Measurements from ENCODE around the gene APEH. TPM values are rescaled to one million over a fixed set of nuclear protein-coding genes. Genes with fewer than 3 reads are reported as not detected.

Gene APEH
- total RNA-seq, 1 donor from 2014 or later = 53.3 TPM

DNA sequence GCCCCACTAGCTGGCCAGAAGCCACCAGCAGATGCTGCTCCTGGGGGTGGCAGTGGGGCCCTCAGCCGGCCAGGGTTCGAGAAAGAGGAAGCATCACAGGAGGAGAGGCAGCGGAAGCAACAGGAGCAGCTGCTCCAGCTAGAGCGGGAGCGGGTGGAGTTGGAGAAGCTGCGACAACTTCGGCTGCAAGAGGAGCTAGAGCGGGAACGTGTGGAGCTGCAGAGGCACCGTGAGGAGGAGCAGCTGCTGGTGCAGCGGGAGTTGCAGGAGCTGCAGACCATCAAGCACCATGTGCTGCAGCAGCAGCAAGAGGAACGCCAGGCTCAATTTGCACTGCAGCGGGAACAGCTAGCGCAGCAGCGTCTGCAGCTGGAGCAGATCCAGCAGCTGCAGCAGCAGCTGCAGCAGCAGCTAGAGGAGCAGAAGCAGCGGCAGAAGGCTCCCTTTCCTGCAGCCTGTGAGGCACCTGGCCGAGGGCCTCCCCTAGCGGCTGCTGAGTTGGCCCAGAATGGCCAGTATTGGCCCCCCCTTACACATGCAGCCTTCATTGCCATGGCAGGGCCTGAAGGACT, 17.5 kb upstream of the APEH start:
- Histone ChIP-seq H3K4me1 (no peaks in the 10 kb centered on the region), H3K4me3 (no peak overlapping the region), H3K9me3 (no peaks in the 10 kb centered on the region), H3K36me3 (no peaks in the 10 kb centered on the region), H3K27me3 (no peaks in the 10 kb centered on the region), H3K27ac (no peak overlapping the region)
- DNase-seq (ENCODE audit: extremely low spot score in 2 of 2) = no peak
- intact Hi-C loops (cut with DNase I) = no loop called here
- TF ChIP-seq, protein P1, sequence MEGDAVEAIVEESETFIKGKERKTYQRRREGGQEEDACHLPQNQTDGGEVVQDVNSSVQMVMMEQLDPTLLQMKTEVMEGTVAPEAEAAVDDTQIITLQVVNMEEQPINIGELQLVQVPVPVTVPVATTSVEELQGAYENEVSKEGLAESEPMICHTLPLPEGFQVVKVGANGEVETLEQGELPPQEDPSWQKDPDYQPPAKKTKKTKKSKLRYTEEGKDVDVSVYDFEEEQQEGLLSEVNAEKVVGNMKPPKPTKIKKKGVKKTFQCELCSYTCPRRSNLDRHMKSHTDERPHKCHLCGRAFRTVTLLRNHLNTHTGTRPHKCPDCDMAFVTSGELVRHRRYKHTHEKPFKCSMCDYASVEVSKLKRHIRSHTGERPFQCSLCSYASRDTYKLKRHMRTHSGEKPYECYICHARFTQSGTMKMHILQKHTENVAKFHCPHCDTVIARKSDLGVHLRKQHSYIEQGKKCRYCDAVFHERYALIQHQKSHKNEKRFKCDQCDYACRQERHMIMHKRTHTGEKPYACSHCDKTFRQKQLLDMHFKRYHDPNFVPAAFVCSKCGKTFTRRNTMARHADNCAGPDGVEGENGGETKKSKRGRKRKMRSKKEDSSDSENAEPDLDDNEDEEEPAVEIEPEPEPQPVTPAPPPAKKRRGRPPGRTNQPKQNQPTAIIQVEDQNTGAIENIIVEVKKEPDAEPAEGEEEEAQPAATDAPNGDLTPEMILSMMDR (IDR thresholded peaks at IDR 0.05) = no peak
- TF ChIP-seq POLR2AphosphoS5 (IDR thresholded peaks at IDR 0.05; ENCODE audit: insufficient read depth in 1 of 2, low read depth in 1 of 2) = no peak
- TF ChIP-seq POLR2A (IDR thresholded peaks at IDR 0.05) = no peak

DNA sequence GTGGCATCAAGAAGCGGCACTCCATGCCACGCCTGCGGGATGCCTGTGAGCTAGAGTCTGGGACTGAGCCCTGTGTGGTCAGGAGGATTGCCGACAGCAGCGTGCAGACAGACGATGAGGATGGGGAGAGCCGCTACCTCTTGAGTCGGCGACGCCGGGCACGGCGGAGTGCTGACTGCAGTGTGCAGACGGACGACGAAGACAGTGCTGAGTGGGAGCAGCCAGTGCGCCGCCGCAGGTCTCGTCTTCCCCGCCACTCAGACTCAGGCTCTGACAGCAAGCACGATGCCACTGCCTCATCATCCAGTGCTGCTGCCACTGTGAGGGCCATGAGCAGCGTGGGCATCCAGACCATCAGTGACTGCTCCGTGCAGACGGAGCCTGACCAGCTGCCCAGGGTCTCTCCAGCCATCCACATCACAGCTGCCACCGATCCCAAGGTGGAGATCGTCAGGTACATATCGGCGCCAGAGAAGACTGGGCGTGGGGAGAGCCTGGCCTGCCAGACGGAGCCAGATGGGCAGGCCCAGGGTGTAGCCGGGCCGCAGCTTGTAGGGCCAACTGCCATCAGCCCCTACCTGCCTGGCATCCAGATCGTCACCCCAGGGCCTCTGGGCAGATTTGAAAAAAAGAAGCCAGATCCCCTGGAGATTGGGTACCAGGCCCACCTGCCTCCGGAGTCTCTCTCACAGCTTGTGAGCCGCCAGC, 16.8 kb upstream of the APEH start:
- intact Hi-C loops (cut with DNase I) = no loop called here

DNA sequence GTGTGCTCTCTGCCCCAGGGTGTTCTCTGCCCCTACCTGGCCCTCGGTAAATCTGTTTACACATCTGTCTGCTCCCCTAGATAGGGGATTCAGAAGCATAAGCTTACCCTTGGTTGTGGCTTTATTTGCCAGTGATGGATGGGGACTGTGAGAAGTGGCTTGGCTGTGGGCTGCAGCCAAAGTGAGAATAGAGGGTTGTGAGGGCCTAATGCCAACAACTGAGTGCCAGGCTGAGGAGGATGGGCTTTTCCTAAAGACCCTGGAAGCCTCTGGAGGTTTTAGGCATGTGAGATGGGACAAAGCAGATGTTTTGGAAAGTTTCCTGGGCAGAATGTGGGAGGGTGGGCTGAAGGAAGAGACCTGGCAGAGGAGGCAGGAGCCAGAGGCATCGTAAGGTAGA, 15.4 kb upstream of the APEH start:
- TF ChIP-seq POLR2AphosphoS5 (IDR thresholded peaks at IDR 0.05; ENCODE audit: insufficient read depth in 1 of 2, low read depth in 1 of 2) = no peak
- TF ChIP-seq, protein P1 (IDR thresholded peaks at IDR 0.05) = no peak
- no peak for TF ChIP-seq POLR2A (IDR thresholded peaks at IDR 0.05)
- Histone ChIP-seq H3K27me3 (no peaks in the 10 kb centered on the region), H3K36me3 (no peaks in the 10 kb centered on the region), H3K9me3 (no peaks in the 10 kb centered on the region), H3K4me3 (no peak overlapping the region), H3K4me1 (no peaks in the 10 kb centered on the region), H3K27ac (no peak overlapping the region)
- intact Hi-C loops (cut with DNase I) = no loop called here
- DNase-seq (ENCODE audit: extremely low spot score in 2 of 2) = no peak

More for the DNA sequence above, 16.8 kb upstream of the APEH start:
- Histone ChIP-seq H3K4me1 (no peaks in the 10 kb centered on the region), H3K36me3 (no peaks in the 10 kb centered on the region), H3K27me3 (no peaks in the 10 kb centered on the region), H3K27ac (no peak overlapping the region), H3K9me3 (no peaks in the 10 kb centered on the region), H3K4me3 (no peak overlapping the region)
- DNase-seq (ENCODE audit: extremely low spot score in 2 of 2) = no peak
- TF ChIP-seq, protein P1 (IDR thresholded peaks at IDR 0.05) = no peak
- TF ChIP-seq POLR2AphosphoS5 (IDR thresholded peaks at IDR 0.05; ENCODE audit: insufficient read depth in 1 of 2, low read depth in 1 of 2) (no peak), POLR2A (IDR thresholded peaks at IDR 0.05) (no peak)

DNA sequence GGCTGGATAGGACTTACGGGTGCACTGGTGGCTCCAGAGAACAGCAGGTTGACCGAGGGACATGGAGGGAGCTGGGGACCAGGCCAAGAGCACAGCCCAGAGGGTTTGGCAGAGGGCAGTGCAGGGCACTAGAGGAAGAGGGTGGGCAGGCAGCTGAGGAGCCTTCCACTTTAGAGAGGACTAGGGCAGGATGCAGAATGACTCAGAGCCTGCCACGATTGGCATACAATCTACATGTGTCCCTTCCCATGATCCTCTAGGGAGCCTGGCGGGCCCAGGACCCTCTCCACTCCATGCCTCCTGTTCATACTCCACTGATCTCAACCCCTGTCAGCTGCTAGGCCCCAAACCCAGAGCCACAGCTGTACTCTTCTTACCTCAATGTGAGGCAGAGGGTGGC, 14.4 kb upstream of the APEH start:
- intact Hi-C loops (cut with DNase I) = no loop called here
- Histone ChIP-seq H3K36me3 (no peaks in the 10 kb centered on the region), H3K9me3 (no peaks in the 10 kb centered on the region), H3K4me1 (no peaks in the 10 kb centered on the region), H3K27me3 (no peaks in the 10 kb centered on the region), H3K27ac (no peak overlapping the region), H3K4me3 (no peak overlapping the region)
- TF ChIP-seq POLR2A (IDR thresholded peaks at IDR 0.05) (no peak), POLR2AphosphoS5 (IDR thresholded peaks at IDR 0.05; ENCODE audit: insufficient read depth in 1 of 2, low read depth in 1 of 2) (no peak)
- TF ChIP-seq, protein P1 (IDR thresholded peaks at IDR 0.05) = no peak
- no peak for DNase-seq (ENCODE audit: extremely low spot score in 2 of 2)

DNA sequence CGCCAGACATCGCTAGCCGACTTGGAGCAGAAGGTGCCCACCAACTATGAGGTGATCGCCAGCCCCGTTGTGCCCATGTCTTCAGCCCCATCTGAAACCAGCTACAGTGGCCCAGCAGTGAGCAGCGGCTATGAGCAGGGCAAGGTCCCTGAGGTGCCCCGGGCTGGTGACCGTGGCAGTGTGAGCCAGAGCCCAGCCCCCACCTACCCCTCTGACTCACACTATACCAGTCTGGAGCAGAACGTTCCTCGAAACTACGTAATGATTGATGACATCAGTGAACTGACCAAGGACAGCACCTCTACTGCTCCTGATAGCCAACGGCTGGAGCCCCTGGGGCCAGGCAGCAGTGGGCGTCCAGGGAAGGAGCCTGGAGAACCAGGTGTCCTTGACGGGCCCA, 12.9 kb upstream of the APEH start:
- intact Hi-C loops (cut with DNase I) = no loop called here
- TF ChIP-seq POLR2A (IDR thresholded peaks at IDR 0.05) (no peak), POLR2AphosphoS5 (IDR thresholded peaks at IDR 0.05; ENCODE audit: insufficient read depth in 1 of 2, low read depth in 1 of 2) (no peak)
- TF ChIP-seq, protein P1 (IDR thresholded peaks at IDR 0.05) = no peak
- no peak for DNase-seq (ENCODE audit: extremely low spot score in 2 of 2)
- H3K36me3 ChIP-seq = no peaks in the 10 kb centered on the region
- no peak overlapping the region for H3K4me3 ChIP-seq
- no peak overlapping the region for H3K27ac ChIP-seq
- no peaks in the 10 kb centered on the region for H3K9me3 ChIP-seq
- no peaks in the 10 kb centered on the region for H3K4me1 ChIP-seq
- H3K27me3 ChIP-seq = no peaks in the 10 kb centered on the region
